Adipose tissue (tissue), 3 donors: ENCODE data around the gene DCDC1. TPM values are rescaled to one million over a fixed set of nuclear protein-coding genes. Genes with fewer than 3 reads are reported as not detected.

Experiments used
- H3K27ac ChIP-seq: one replicate; pipeline ENCODE4 v1.5.1; 2013; ENCODE audit warnings: low read depth, low read length
- WGBS, 3 donors: extraction: QIAGEN DNeasy Blood & Tissue Kit; methylation state at CpG; one replicate each; pipeline ENCODE4 v1.1.7; 2013; 5-methylcytosine and 5-hydroxymethylcytosine counted together
- polyA plus RNA-seq, 3 donors: library from polyadenylated mRNA; stranded (reverse); fragments of 200-250 nt; gene quantifications; one replicate each; pipeline ENCODE4 v1.2.3, GENCODE V29; 2013
- donor health status: healthy with polysubstance abuse.
- donor health status: Bipolar disorder and iron deficiency.
- donor health status: healthy.

DCDC1 gene
- polyA plus RNA-seq: under 1 TPM in 2 of 3 donors, not detected in 1; 0.01 to 0.14 TPM

- no peak within 1 kb of the TSS for H3K27ac ChIP-seq
- WGBS, 3 donors: 1% methylated on average over 53 of the region's 53 CpGs
Observed at GRCh38 chr11:31369348-31370329, at the start of gene DCDC1, which contains the start of gene DNAJC24. Gene DCDC1, minus strand, starts transcription at chr11:31369739. Its CDS starts 41,459 bp downstream, at chr11:31328280. Gene DNAJC24, plus strand, starts transcription at chr11:31369860. Its CDS starts 889 bp downstream, at chr11:31370749.

DNA sequence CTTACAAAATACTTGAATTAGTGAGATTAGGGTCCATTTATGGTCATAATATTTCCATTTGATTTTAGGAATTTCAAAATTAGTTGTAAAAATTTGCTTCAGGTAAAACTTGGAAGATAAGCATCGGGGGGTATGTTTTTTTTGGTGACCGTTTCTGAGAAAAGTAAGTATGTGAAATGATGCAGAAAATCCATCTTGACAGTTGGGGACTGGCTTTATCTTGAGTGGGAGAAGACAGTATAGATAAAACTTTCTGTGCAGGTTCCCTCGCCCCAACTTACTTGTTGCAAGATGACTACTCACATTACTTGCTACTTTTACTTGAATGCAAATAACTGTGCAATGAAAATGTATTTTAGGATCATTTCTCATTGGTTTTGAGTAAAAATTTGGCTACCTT, 49.6 kb upstream of the DCDC1 start:
- WGBS, 3 donors: 86 to 93% (median 92%) methylated on average over 3 of the region's 3 CpGs
- no peak overlapping the region for H3K27ac ChIP-seq

DNA sequence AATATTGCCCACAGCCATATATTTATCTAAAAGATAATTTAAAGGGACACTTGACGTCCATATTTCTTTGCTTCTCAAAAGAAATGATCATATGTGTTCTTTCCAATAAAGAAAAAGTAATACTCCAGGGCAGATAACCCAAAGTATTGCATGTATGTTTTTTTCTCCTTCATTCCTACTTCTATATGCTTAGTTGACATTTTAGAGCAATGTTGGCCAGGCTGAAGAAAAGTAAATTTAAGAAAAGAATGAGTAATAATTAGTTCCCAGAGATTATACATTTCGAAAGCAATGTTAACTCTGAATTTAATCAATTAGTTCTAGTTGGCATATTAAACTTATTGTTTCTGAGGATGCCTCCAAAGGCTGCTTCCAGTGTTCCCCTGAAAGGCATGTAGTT, 48.3 kb upstream of the DCDC1 start:
- H3K27ac ChIP-seq: no peak overlapping the region

DNA sequence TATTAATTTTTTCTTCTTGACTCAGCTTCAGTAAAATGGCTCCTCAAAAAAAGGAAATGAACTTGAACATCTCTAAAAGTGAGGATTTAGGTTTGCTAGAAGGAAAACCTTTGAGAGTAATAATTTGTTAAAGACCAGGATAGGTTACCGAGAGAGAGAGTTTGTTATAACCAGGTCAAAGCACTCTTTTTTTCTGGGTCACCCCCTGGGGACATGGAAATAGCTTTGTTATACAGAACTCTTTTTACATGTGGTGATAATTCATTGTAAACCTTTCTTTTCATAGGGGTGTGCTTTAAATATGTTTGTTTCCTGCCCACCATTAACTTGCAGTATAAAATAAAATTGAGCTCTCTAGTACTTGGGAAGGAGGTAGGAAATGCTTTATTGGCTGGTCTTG, 47.8 kb upstream of the DCDC1 start:
- WGBS, 3 donors: 91 to 95% (median 94%) methylated on average over 1 of the region's 1 CpG
- H3K27ac ChIP-seq: no peak overlapping the region

More for the DNA sequence above, 48.3 kb upstream of the DCDC1 start:
- WGBS, 3 donors: 93 to 98% (median 94%) methylated on average over 2 of the region's 2 CpGs

DNA sequence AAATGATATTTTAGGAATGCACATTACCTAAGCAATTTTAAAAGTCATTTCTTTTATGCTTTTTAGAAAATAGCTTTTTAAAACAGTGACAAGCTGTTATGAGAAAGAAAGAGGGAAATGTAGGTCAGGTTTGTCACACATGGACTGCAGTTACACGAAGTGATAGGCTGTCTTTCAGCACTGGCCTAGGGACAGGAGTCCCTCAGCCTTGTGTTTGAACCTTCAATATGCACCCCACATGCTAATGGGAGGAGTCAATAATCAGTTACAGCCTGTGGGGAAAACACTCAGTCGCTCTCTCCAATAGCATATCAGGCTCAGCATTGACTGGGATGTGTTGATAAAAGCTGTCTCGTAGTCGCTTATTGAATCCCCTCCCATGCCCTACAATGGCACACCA, 45.9 kb upstream of the DCDC1 start:
- 84 to 89% (median 89%) methylated on average over 4 of the region's 4 CpGs for WGBS, 3 donors
- H3K27ac ChIP-seq: no peak overlapping the region

- 81 to 93% (median 85%) methylated on average over 3 of the region's 3 CpGs for WGBS, 3 donors
- H3K27ac ChIP-seq: no peak overlapping the region
Observed at GRCh38 chr11:31414338-31414737, 44.8 kb upstream of the DCDC1 start.

- 97 to 99% (median 98%) methylated on average over 2 of the region's 2 CpGs for WGBS, 3 donors
- no peak overlapping the region for H3K27ac ChIP-seq
Observed at GRCh38 chr11:31412946-31413345, 43.4 kb upstream of the DCDC1 start.

DNA sequence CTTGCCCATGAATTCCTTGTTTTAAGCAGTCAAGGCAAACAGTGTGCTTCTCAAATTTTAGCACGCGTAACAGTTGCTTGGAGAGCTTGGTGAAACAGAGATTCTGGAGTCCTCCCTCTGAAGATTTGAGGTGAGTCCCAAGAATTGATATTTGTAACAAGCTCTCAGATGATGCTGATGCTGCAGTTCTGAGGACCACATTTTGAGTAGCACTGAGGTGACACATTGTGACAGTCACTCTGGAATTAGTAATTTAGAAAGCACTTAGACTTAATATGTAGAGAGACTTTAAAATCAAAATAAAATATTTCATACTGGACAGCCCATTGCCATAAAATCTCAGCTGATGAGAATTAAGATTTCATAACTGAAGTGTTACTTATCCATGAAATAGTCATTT, 38.7 kb upstream of the DCDC1 start:
- 96 to 98% (median 97%) methylated on average over 2 of the region's 2 CpGs for WGBS, 3 donors
- no peak overlapping the region for H3K27ac ChIP-seq

DNA sequence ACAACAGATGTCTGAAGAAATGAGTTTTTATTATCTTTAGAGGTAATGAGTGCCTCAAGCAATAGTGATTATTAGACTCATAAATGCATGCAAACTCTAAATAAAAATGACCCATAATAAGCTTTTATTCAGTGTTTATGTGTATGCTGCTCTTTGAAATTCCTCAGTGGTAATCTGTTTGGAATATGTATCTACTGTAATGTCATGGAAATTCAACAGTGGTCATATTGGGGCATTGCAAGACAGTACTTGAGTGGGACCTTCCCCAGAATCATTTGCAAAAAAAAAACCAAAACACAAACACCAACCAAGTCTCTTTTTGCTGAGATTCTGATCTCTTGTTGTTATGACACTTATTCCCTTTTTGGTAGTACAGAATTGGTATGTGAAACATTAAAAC, 35.1 kb upstream of the DCDC1 start:
- no peak overlapping the region for H3K27ac ChIP-seq

DNA sequence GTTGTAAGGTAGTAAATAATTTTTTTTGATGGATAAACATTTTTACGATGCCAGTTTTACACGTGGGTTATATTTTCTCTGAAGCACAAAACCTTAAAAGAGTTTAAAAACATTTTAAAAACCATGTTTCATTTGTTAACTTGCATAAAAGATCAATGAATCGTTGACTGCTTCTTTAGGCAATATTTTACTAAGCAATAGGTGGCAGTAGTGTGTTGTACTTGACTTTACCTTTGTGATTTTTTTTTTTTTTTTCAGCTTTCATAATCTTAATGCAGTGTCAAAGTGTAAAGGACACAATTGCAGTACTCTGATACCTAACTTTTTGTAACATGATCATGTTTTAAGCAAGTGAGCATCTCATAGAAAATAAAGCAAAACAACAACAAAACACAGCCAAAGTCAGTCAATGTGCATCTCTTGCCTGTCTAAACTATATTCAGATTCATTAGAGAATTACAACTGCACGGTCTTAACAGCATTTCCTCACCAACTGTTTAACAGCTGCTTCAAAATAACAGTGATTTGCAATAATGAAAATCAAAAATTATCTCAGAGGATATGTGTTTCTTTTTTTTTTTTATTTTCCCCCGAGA, 27.8 kb upstream of the DCDC1 start:
- WGBS, 3 donors: 46 to 59% (median 58%) methylated on average over 5 of the region's 5 CpGs
- no peak overlapping the region for H3K27ac ChIP-seq

DNA sequence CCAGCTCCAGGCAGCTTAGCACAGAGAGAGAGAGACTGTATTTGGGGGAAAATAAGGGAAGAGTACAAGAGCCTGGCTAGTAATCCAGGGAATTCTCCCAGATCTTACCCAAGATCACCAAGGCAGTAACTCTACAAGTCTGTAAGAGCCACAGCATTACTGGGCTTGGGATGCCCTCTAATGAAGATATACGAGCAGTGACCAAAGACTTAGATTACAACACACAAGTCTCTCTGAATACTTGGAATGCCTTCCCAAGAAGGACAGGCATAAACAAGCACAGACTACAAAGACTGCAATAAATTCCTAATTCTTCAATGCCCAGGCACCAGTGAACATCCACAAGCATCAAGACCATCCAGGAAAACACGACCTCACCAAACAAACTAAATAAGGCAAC, 17.8 kb upstream of the DCDC1 start:
- H3K27ac ChIP-seq: no peak overlapping the region
- WGBS, 3 donors: 70 to 93% (median 86%) methylated on average over 2 of the region's 2 CpGs

DNA sequence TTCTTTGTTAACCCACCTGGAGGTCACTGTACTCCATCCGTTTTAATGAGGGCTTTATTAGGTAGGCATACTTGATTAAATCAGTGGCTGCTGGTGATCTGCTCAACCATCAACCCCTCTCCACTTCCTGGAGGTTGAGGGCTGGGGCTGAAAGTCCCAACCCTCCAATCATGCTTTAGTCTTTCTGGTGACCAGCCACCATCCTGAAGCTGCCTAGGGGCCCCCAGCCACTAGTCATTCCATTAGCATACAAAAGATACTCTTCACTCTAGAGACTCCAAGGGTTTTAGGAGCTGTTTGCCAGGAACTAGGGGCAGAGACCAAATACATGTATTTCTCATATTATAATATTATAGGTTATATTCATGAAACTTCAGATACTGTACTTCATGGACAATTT, 13.6 kb upstream of the DCDC1 start:
- no peak overlapping the region for H3K27ac ChIP-seq
- 76 to 83% (median 81%) methylated on average over 1 of the region's 1 CpG for WGBS, 3 donors

DNA sequence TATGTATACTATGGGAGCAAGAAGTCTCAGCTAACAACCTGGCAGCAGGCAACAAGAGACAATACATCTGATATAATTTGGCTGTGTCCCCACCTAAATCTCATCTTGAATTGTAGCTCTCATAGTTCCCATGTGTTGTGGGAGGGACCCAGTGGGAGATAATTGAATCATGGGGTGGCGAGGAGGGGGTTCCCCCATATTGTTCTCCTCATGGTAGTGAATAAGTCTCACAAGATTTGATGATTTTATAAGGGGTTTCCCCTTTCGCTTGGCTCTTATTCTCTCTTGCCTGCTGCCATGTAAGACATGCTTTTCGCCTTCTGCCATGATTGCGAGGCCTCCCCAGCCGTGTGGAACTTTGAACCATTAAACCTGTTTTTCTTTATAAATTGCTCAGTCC, 6.3 kb upstream of the DCDC1 start:
- 96 to 98% (median 97%) methylated on average over 5 of the region's 5 CpGs for WGBS, 3 donors
- no peak overlapping the region for H3K27ac ChIP-seq

DNA sequence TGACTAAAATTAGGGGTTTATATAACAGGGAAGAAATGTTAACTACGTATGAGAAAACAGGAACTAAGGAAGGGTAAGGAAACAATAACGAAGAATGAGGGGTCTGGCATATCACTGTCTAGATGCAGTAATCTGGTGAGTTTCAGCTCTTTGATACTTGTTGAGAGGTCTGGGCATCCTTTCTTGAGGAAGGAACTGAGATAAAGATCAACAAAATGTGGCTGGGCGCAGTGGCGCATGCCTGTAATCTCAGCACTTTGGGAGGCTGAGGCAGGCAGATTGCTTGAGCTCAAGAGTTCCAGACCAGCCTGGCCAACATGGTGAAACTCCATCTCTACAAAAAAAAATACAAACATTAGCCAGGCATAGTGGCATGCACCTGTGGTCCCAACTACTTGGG, 2.7 kb downstream of the DCDC1 start:
- WGBS, 3 donors: 48 to 83% (median 58%) methylated on average over 4 of the region's 4 CpGs
- H3K27ac ChIP-seq: no peak overlapping the region

DNA sequence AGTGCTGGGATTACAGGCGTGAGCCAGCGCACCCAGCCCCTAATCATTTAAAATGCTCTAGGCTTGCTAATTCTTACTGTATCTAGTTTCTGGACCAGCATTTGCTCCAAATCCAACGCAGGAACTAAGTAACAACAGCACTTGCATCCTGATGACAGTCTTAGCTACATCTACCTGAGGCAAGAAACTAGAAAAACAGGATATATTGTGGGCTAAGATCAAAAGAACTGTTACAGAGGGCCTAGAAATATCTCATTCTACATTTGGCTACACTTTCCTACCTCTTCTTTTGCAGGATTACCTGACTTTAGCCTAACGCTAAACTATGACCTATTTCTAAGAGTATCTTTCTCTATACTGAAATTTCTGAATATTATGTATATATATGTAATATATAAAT, 7.8 kb downstream of the DCDC1 start:
- WGBS, 3 donors: 89 to 91% (median 90%) methylated on average over 4 of the region's 4 CpGs

DNA sequence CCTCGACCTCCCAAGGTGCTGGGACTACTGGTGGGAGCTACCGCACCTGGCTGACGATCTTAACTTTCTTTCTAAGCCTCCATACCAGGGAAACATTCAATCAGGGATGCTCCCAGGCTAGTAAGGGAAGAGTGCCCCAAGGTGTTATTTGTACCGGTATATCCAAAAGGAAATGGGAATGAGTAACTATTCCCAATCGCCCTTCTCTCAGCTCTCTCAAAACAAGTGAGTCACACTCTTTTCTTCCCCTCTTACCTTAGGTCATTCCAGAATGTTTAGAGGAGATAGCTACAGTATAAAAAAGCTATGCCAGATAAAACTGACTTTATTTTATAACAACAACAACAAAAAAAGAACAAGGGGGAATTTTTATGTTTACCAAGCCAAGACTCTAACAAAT, 13.7 kb downstream of the DCDC1 start:
- 85 to 87% (median 86%) methylated on average over 5 of the region's 5 CpGs for WGBS, 3 donors

More for the DNA sequence above, 7.8 kb downstream of the DCDC1 start:
- no peak overlapping the region for H3K27ac ChIP-seq

DNA sequence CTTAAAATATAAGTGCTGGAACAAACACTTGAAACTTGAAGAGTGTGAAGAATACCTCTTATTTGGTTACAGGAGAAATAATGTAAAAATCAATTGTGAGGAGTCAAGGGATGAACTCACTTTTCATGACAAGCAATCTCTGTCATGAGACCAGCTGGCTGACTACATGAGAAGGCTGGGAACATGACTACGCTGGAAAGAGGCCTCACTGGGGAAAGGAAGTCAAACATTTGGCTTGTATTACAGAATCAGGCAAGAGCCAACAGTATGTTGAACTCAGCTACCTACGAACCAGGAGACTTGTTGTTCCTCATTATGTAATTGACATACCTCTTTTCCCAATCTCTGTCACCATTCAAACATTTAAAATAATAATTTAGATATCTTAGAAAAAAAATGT, 14.4 kb downstream of the DCDC1 start:
- 51 to 61% (median 53%) methylated on average over 2 of the region's 2 CpGs for WGBS, 3 donors
- no peak overlapping the region for H3K27ac ChIP-seq

More for the DNA sequence above, 13.7 kb downstream of the DCDC1 start:
- H3K27ac ChIP-seq: no peak overlapping the region

GRCh38 chr11:31351168-31351567, 18.4 kb downstream of the DCDC1 start:
- no peak overlapping the region for H3K27ac ChIP-seq

- H3K27ac ChIP-seq: no peak overlapping the region
- WGBS, 3 donors: 85 to 92% (median 89%) methylated on average over 5 of the region's 5 CpGs
Observed at GRCh38 chr11:31340903-31341572, 28.5 kb downstream of the DCDC1 start.
